ENCODE measurements around the gene ABCC3.

GRCh38 chr17:50631908-50632571, 2.6 kb upstream of the ABCC3 start:
- no peak for TF ChIP-seq CTCF (IDR thresholded peaks at IDR 0.05)
- no peak for TF ChIP-seq ZFX (IDR thresholded peaks at IDR 0.05; ENCODE audit: borderline replicate concordance)

Measured in 22Rv1 (cell line).